GM12801 (cell line): ENCODE data around the gene LMF1.

Experiments used
- TF ChIP-seq, protein P1 (sequence below): IDR thresholded peaks from one replicate; pipeline ENCODE4 v1.5.1; 2011; ENCODE audit warnings: control low read depth; ENCODE audit not compliant: insufficient read length; ENCODE audit errors: extremely low read depth

Gene LMF1

GRCh38 chr16:930076-930475 lies 40.7 kb downstream of the LMF1 start:
- TF ChIP-seq, protein P1, sequence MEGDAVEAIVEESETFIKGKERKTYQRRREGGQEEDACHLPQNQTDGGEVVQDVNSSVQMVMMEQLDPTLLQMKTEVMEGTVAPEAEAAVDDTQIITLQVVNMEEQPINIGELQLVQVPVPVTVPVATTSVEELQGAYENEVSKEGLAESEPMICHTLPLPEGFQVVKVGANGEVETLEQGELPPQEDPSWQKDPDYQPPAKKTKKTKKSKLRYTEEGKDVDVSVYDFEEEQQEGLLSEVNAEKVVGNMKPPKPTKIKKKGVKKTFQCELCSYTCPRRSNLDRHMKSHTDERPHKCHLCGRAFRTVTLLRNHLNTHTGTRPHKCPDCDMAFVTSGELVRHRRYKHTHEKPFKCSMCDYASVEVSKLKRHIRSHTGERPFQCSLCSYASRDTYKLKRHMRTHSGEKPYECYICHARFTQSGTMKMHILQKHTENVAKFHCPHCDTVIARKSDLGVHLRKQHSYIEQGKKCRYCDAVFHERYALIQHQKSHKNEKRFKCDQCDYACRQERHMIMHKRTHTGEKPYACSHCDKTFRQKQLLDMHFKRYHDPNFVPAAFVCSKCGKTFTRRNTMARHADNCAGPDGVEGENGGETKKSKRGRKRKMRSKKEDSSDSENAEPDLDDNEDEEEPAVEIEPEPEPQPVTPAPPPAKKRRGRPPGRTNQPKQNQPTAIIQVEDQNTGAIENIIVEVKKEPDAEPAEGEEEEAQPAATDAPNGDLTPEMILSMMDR, result no peak

DNA sequence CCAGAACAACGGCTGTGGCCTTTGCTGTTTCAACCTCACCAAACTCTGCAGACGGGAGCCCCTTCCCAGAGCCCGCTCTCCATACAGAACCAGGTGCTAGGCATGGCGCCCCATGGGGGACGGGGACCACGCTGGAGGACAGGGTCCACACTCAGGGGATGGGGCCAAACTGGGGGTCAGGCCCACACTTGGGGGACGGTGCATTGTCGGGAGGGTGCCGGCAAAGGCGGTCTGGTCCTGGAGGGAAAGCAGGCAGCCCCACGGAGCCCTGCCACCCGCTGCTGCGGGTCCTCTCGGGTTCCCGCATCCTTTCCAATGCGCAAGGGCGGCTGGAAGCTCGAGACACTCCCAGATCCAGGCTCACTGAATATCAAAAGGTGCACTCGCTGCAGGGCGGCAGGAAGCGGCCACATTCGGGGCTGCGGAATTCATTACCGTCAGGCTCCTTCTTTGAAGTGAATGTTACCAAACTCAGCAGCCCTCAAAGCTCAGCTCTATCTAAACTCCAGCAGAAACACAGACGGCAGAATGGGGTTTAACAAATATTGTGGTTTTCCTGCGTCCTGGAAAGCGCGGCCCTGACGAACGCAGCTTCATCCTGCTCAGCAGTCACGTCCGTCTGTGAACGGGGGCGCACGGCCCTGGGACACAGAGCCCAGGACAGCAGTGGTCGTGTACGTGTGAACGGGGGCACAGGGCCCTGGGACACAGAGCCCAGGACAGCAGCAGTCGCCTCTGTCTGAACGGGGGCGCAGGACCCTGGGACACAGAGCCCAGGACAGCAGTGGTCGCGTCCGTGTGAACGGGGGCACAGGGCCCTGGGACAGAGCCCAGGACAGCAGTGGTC lies 41.3 kb downstream of the LMF1 start:
- TF ChIP-seq, protein P1, result no peak

DNA sequence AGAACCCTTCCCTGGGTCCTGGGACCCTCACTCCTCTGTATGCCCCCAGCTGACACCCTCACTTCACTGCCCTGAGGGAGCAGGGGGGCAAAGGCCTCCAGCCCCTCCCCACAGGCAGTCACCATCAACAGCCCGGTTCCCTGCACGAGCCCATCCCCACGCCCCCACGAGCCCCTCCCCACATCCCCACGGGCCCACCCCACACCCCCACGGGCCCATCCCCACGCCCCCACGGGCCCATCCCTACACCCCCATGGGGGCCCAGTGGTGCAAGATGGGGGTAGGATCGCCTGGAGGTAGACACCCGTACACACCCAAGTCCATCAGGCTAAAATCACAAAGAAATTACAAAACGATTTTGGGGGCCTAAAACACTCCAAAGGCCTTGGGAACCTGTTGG lies 42.3 kb downstream of the LMF1 start:
- TF ChIP-seq, protein P1, result no peak

GRCh38 chr16:927931-928330 lies 42.9 kb downstream of the LMF1 start:
- TF ChIP-seq, protein P1, result no peak

- TF ChIP-seq, protein P1, result no peak
Measured at GRCh38 chr16:927406-927805, 43.4 kb downstream of the LMF1 start.

GRCh38 chr16:926715-927114 lies 44.1 kb downstream of the LMF1 start:
- TF ChIP-seq, protein P1, result no peak

DNA sequence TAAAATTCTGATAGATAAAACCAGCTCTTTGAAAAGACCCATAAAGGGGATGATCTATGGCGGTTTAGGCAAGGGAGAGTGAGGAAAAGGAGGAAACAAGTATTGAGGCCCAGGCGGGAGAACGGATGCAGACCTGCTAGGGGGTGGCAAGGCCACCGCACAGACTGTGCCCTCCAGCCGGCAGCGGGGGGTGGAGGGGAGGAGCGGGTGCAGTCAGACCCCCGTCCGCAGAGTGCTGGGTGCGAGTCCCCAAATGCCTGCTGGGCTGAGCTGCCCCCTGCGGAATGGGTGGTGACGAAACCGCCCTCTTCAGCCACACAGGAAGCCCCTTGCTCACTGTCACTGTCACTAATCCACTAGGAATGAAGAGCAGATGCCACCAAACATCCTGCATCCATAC lies 46.0 kb downstream of the LMF1 start:
- TF ChIP-seq, protein P1, result no peak
